ENCODE measurements around the gene VAMP3.

DNA sequence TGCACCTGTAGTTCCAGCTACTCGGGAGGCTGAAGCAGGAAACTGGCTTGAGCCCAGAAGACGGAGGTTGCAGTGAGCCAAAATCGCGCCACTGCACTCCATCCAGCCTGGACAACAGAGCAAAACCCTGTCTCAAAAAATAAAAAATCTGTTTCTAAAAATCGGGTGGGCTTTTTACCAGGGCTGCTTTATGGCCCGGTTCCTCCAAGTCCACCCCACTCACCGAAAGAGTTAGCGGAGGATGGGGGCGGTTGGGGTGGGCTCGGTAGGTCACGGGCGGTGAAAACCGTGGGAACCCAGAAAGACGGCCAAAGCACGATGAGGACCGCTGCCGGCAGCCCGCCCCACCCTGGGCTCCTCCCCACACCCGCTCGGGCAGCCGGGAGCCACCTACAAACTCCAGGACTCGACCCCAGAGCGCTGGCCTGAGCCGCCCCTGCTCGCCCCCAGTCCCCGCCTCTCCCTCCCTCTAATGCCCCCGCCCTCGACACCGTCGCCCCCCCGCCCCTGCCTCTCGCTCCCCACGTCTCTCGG, 12.1 kb downstream of the VAMP3 start:
- TF ChIP-seq SIN3A (IDR thresholded peaks at IDR 0.05; ENCODE audit: borderline replicate concordance, insufficient read depth, low read length) = no peak
- no peak for TF ChIP-seq POLR2AphosphoS5 (IDR thresholded peaks at IDR 0.05; ENCODE audit: low read depth, low read length)
